Stimulated activated CD8-positive, alpha-beta memory T cell treated with anti-CD3 and anti-CD28 coated beads, Interleukin-4, amount 100 ng/mL, for 1 hour (primary cell): Measurements from ENCODE around the gene VPS13A.

ENCODE experiments used
- DNase-seq, 2 donors: peaks; one replicate each; pipeline ENCODE4 v3.0.0-alpha.2; 2020; ENCODE audit warnings: low read depth in 2 of 2, low spot score in 1 of 2

Gene VPS13A

DNA sequence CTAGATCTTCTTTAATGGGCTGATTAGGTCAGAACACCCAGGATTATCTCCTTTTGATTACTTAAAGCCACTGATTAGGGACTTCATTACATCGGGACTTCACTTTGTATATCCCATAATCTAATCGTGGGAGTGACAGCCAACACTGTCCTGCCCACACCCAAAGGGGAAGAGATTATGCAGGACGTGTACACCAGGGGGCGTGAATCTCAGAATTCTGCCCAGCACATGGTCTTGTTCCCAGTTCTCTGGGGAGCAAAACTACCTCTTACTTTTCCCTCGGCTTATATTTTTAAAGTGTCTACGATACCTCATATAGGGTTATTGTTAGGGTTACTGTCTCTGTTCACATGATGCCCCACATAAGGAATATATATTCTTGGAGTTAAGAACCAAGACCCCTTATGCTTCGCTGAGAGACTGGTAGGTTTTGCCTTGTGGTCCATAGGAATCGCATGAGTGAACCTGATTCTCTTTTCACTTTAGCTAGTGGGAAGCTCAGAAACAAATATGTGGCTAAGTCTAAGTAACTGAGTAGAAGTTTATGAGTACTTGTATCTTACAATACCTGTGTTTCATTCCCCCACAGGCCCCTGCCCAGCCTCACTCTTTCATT lies 278.1 kb downstream of the VPS13A start:
- no peak for DNase-seq

GRCh38 chr9:77456829-77457437 lies 279.6 kb downstream of the VPS13A start:
- peak; percentile 17 to 59 for DNase-seq

DNA sequence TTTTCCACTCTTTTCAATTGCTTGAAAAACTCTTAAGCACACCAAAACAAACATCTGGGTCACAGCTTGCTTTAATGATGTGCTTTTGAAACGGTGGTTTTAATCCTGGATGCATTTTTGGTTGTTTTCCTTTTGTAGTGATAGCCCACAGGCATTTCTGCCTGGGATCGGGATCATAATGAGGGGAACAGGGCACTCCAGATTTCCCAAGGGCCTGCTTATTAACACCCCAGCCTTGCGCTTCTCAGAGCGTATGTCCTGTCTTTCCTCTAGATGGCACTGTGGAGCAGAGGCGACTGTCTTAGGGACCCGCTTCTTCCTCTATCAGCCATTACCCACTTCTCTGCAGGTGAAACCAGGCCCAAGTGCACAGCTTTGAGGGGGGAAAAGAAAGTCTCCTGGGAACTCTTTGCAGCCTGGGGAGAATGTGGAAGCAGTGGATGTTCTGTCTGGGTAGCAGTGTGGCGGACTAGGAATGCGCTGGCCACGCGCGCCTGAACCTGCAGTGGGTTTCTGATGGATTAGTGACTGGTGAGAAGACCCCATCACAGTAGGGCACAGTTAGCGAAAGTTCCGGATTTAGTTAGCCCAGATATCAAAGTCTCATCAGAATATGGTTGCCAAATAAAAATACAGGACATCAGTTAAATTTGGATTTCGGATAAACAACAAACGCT lies 280.7 kb downstream of the VPS13A start:
- DNase-seq: peak in 1 of 2 donors; percentile 34

DNA sequence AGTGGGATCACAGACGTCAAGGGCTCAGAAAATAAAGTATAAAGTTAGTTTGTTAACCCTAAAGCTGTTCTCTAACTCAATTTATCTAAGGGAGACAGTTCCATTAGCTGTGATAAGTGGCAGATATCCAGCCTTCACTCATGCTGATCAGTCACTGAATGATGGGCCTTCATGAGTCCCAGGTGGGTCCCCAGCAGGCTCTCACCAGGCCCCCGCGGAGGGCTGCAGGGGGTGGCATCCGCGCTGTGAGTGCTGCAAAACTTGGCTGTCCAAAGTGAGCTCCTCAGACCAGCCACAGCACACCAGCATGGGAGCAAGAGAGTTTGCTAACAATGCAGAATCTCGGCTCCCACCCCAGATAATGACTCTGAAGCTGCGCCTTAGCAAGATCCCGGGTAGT lies 283.6 kb downstream of the VPS13A start:
- no peak for DNase-seq

DNA sequence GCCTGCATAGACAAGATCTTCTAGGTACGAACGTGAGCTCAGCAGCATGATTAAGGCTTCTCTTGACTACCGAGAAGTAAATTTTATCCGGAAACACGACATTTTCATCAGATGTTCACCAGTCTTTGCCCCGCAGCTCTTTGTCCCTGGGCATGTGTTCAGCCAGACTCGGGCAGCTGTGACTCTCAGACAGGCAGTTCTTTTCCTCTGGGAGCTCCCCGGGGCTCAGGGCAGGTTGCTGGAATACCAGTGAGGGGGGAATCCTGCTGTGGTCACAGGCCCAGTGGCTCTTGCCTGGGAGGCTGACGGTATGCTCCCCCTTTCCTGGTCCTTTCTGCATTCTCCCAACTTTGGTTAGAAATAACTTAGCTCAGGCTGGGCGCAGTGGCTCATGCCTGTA lies 284.7 kb downstream of the VPS13A start:
- no peak for DNase-seq

- DNase-seq: no peak
Observed at GRCh38 chr9:77463151-77463550, 285.8 kb downstream of the VPS13A start.

DNA sequence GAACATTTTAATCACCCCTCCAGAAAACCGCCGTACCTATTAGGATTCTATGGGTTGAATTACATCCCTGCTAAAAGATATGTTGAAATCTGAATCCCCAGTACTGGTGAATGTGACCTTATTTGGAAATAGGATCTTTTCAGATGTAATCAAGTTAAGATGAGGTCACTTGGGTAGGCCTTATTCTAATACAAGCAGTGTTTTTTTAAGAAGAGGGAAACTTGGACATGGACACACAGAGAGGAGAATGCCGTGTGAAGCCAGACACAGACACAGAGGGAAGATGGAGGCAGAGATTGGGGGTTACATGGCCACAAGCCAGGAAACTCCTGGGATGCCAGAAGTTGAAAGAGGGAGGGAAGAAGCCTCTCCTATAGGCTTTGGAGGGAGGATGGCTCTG lies 287.3 kb downstream of the VPS13A start:
- no peak for DNase-seq

DNA sequence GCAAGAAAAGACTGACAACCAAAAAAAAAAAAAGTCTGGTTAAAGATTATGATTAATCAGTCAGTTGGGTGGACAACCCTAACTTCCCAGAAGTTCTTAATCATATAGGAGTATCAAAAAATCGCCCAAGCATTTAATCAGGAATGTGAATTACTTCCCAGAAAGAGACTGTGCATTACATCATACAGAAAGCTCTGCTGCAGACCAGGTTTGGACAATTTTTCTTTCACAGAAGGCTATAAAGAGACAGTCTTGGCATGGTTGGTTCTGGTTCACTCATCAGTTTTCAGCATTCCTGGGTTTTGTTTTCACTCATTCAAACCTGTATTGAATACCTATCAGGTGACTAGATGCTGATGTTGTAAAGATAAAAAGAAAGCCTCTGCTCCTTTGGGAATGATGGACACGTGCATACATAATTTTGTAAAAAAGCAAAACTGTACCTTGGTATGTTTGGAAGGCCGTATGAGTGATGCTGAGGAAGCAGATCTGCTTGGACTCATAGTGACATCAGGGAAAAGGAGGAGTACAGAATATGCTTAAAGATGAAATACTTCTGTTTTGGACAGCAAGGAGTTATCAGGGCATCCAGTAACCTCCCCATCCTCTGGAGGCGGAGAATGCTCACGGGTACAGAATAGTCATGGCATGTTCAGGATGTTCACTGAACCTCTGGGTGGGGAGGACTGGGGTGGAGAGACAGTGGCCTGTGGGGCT lies 292.3 kb downstream of the VPS13A start:
- DNase-seq: no peak
